Lung (tissue), 12 donors: ENCODE results near the gene PRX. TPM values are rescaled to one million over a fixed set of nuclear protein-coding genes. Genes with fewer than 3 reads are reported as not detected.

Experiments
- ATAC-seq: fragments of 200-7000 bp; cut with Tn5 transposase; one replicate; pipeline ENCODE4 v1.9.1; 2020; ENCODE audit warnings: moderate number of reproducible peaks; ENCODE audit not compliant: insufficient read depth, low FRiP score
- DNase-seq, 3 donors: peaks; one replicate each; pipeline ENCODE4 v3.0.0-alpha.2; 2013 to 2017
- H3K27ac ChIP-seq, 2 donors: one replicate each; pipeline ENCODE4 v1.5.1; 2013; ENCODE audit warnings: mild to moderate bottlenecking in 2 of 2, moderate library complexity in 2 of 2, control low read depth in 1 of 2, inconsistent platforms in 1 of 2, low read depth in 1 of 2, low read length in 1 of 2
- H3K27me3 ChIP-seq, 3 donors: one replicate each; pipeline ENCODE4 v1.5.1; 2013; ENCODE audit warnings: low read length in 2 of 3; ENCODE audit not compliant: control insufficient read depth in 3 of 3, insufficient read depth in 3 of 3
- H3K36me3 ChIP-seq, 4 donors: one replicate each; pipeline ENCODE4 v1.5.1; 2013; ENCODE audit warnings: low read length in 4 of 4, mild to moderate bottlenecking in 1 of 4, moderate library complexity in 1 of 4; ENCODE audit not compliant: control insufficient read depth in 4 of 4, insufficient read depth in 4 of 4
- H3K4me1 ChIP-seq, 5 donors: one replicate each; pipeline ENCODE4 v1.5.1; 2013; ENCODE audit warnings: low read length in 5 of 5, mild to moderate bottlenecking in 2 of 5, moderate library complexity in 1 of 5; ENCODE audit not compliant: control insufficient read depth in 5 of 5, insufficient read depth in 5 of 5
- H3K4me3 ChIP-seq: one replicate; pipeline ENCODE4 v1.5.1; 2013; ENCODE audit warnings: mild to moderate bottlenecking, control low read depth, moderate library complexity
- H3K9ac ChIP-seq, 2 donors: one replicate each; pipeline ENCODE4 v1.5.1; 2013; ENCODE audit warnings: low read length in 2 of 2, control low read depth in 1 of 2; ENCODE audit not compliant: insufficient read depth in 1 of 2
- H3K9me3 ChIP-seq, 4 donors: one replicate each; pipeline ENCODE4 v1.5.1; 2013; ENCODE audit warnings: low read length in 3 of 4, mild to moderate bottlenecking in 1 of 4, moderate library complexity in 1 of 4; ENCODE audit not compliant: control insufficient read depth in 4 of 4, insufficient read depth in 3 of 4
- CTCF ChIP-seq: IDR thresholded peaks from 2 replicates; pipeline ENCODE4 v1.5.1; 2012; ENCODE audit warnings: mild to moderate bottlenecking; ENCODE audit errors: control extremely low read depth, extremely low read depth
- WGBS, 2 donors: extraction: QIAGEN DNeasy Blood & Tissue Kit; methylation state at CpG; one replicate each; pipeline ENCODE4 v1.1.7; 2013; 5-methylcytosine and 5-hydroxymethylcytosine counted together
- polyA plus RNA-seq, 2 donors: library from polyadenylated mRNA; stranded (reverse); fragments of 200-250 nt; gene quantifications; one replicate each; pipeline ENCODE4 v1.2.1, GENCODE V29; 2013
- total RNA-seq, 2 donors: library from RNA; depleted of rRNA in 1 of 2; stranded (reverse); fragments of >200 nt in 1 of 2; gene quantifications; one replicate each; pipeline ENCODE4 v1.2.1, GENCODE V29; 2014 to 2021
- donor health status: control.
- donor health status: control.
- donor health status: Bipolar disorder and iron deficiency.
- donor health status: healthy.
- donor health status: DM: yes; HTN: yes; CAD: no.

PRX gene
- total and polyA plus RNA-seq, 4 donors = 16.9 to 43.8 (median 27.9) TPM

DNA sequence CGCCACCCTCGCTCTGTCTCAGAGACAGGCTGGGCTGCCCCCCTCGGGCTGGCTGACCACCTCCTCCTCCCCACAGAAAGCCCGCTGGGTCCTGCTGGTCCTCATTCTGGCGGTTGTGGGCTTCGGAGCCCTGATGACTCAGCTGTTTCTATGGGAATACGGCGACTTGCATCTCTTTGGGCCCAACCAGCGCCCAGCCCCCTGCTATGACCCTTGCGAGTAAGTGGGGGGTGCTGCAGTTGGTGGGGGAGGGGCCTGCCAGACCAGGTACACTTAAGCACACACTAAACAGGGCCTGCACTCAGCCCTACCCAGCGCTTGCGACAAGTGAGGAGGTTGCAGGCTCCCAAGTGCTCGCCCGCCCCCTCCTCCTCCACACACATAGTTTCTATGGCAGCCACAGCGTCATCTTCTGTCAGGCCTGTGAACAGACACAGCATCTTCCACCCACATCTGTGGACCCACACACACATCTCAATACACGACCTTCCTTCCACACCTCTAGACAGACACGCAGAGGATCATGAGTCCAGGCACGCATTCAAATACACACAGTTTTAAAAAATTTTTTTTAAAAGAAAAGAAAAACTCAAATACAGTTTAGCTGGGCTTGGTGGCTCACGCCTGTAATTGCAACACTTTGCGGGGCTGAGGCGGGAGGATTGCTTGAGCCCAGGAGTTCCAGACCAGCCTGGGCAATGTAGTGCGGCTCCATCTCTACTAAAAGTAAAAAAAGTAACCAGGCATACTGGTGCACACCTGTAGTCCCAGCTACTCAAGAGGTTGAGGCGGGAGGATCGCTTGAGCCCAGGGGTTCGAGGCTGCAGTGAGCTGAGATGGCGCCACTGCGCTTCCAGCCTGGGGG is 46.2 kb downstream of the PRX start:
- 73 to 77% methylated on average over 27 of the region's 27 CpGs for WGBS, 2 donors
- ATAC-seq (no peak), DNase-seq (peak; percentile 56 to 79 (median 73))
- peak overlapping the region in 1 of 2 donors; percentile 5 for H3K9ac ChIP-seq
- H3K4me3 ChIP-seq = no peak overlapping the region
- peaks cover 0 to 17% (median 4%) of the 10 kb centered on the region in 5 donors for H3K4me1 ChIP-seq
- no peaks in the 10 kb centered on the region for H3K9me3 ChIP-seq
- H3K27me3 ChIP-seq = no peaks in the 10 kb centered on the region
- TF ChIP-seq CTCF = no peak
- peak overlapping the region in 1 of 2 donors; percentile 1 for H3K27ac ChIP-seq
- peaks cover 3 to 24% (median 16%) of the 10 kb centered on the region in 4 donors for H3K36me3 ChIP-seq

DNA sequence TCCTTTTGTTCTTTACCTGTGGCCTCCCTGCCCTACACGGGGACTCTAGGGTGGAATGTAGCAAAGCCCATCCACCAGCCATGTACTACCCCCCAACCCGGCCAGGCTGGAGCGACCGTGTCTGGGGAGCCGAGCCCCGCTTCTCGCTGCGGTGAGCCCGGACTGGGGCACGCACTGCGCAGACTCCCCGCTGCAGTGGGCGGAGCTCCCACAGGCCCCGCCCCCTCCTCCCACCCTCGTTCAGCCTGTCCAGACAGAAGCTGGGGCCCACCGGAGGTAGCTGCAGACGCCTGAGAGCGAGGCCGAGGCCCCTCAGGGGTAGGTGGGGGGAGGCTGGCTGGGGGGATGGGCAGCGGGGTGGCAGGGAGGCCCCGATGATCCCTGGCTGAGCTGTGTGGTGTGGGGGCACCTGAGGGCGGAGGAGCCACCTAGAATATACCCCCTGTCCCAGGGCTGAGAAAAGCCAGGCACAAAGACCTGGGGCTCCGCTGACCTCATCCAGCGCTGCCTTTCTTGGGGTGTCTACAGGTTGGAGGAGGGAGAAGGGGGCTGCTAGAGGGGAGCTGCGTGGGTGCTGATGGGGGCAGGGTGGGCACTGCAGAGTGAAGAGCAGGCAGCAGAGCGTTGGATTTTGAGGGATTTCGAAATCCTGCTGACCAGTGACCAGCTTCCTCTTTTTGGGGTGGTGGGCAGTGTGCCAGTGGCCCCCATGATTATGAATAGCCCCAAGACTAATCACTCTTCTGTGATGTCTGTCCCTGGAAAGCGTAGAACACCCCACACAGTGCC is 47.4 kb downstream of the PRX start:
- 14 to 33% methylated on average over 27 to 28 of the region's 28 CpGs for WGBS, 2 donors
- peak; percentile 88 to 94 (median 91) for DNase-seq
- peak; percentile 82 for ATAC-seq
- H3K4me3 ChIP-seq = peak overlapping the region; percentile 11
- H3K9me3 ChIP-seq = no peaks in the 10 kb centered on the region
- peak overlapping the region; percentile 67 to 74 for H3K9ac ChIP-seq
- peaks cover 0 to 17% (median 4%) of the 10 kb centered on the region in 5 donors for H3K4me1 ChIP-seq
- H3K27me3 ChIP-seq = no peaks in the 10 kb centered on the region
- no peak for TF ChIP-seq CTCF
- H3K36me3 ChIP-seq = peaks cover 3 to 22% (median 10%) of the 10 kb centered on the region in 4 donors
- H3K27ac ChIP-seq = peak overlapping the region in 1 of 2 donors; percentile 11

GRCh38 chr19:40365010-40365409 is 48.2 kb downstream of the PRX start:
- Histone ChIP-seq H3K9ac (peak overlapping the region in 1 of 2 donors; percentile 67), H3K4me3 (no peak overlapping the region), H3K36me3 (peaks cover 3 to 19% (median 6%) of the 10 kb centered on the region in 4 donors), H3K9me3 (no peaks in the 10 kb centered on the region), H3K27me3 (no peaks in the 10 kb centered on the region), H3K27ac (no peak overlapping the region), H3K4me1 (peaks cover 0 to 17% (median 4%) of the 10 kb centered on the region in 5 donors)
- no peak for TF ChIP-seq CTCF
- WGBS, 2 donors = 64 to 69% methylated on average over 3 of the region's 3 CpGs
- DNase-seq (no peak), ATAC-seq (no peak)
